GM12878 (cell line): ENCODE data around the gene OR13J1. TPM values are rescaled to one million over a fixed set of nuclear protein-coding genes. Genes with fewer than 3 reads are reported as not detected.

Experiments used
- ATAC-seq: fragments of 200-7000 bp; cut with Tn5 transposase; 3 replicates; pipeline ENCODE4 v1.9.1; 2020; ENCODE audit warnings: mild to moderate bottlenecking, moderate library complexity
- BruUV-seq: library from RNA; stranded (reverse); fragments of 400-500 nt; replicated peaks from 2 replicates; lab custom pipeline; 2021; lab: Mats Ljungman, UMichigan
- CTCF ChIA-PET: fragments of 300-600 bp; sonication (Branson Sonifier 250); formaldehyde crosslinking; extraction: SDS; loops from one replicate; lab custom pipeline; 2021; ENCODE audit warnings: inconsistent platforms; lab: Yijun Ruan, JAX
- POLR2A ChIA-PET: fragments of 350-600 bp; formaldehyde crosslinking; extraction: SDS; loops from one replicate; lab custom pipeline; 2021; ENCODE audit warnings: inconsistent platforms; lab: Charles Lee
- RAD21 ChIA-PET: fragments of 300-600 bp; sonication (Branson Sonifier 250); formaldehyde crosslinking; loops from one replicate; lab custom pipeline; 2023; ENCODE audit warnings: antibody characterized with exemption; ENCODE audit not compliant: unreplicated experiment; lab: Charles Lee
- SMC1A ChIA-PET: fragments of 300-600 bp; sonication (Branson Sonifier 250); formaldehyde crosslinking; loops from one replicate; lab custom pipeline; 2023; ENCODE audit not compliant: unreplicated experiment, uncharacterized antibody; lab: Charles Lee
- DNase-seq: peaks from one replicate; pipeline ENCODE4 v3.0.0-alpha.2; 2011; ENCODE audit warnings: low read depth, low spot score
- FAIRE-seq: peaks from 3 replicates; lab custom pipeline; 2011; peaks lifted over from hg19 to GRCh38; lab: Jason Lieb, UNC
- H2AFZ ChIP-seq: 2 replicates; pipeline ENCODE4 v1.6.0; 2011; ENCODE audit warnings: low read depth, low read length, control low read depth; ENCODE audit not compliant: control insufficient read depth
- H3K27ac ChIP-seq: 2 replicates; pipeline ENCODE4 v1.5.1; 2011; ENCODE audit warnings: control low read depth; ENCODE audit not compliant: control insufficient read depth, insufficient read depth
- H3K27me3 ChIP-seq, 2 experiments: replicated peaks in 1 of 2; 2 replicates each; pipeline versions ENCODE4 v1.6.0 to v1.6.1; 2011; ENCODE audit warnings: low read length in 1 of 2; ENCODE audit not compliant: control insufficient read depth in 2 of 2, insufficient read depth in 2 of 2
- H3K36me3 ChIP-seq, 2 experiments: 2 replicates each; pipeline ENCODE4 v1.5.1; 2011; ENCODE audit warnings: low read length in 1 of 2; ENCODE audit not compliant: control insufficient read depth in 2 of 2, insufficient read depth in 2 of 2
- H3K4me1 ChIP-seq: 2 replicates; pipeline ENCODE4 v1.6.1; 2011; ENCODE audit warnings: mild to moderate bottlenecking, low read length, moderate library complexity, mixed read lengths; ENCODE audit not compliant: control insufficient read depth, insufficient read depth
- H3K4me2 ChIP-seq: 2 replicates; pipeline ENCODE4 v1.6.0; 2011; ENCODE audit warnings: control low read depth; ENCODE audit not compliant: control insufficient read depth, insufficient read depth
- H3K4me3 ChIP-seq: fragments of 200-600 bp; sonication (generic); 2 replicates; pipeline ENCODE4 v1.5.1; 2016
- H3K79me2 ChIP-seq: 2 replicates; pipeline ENCODE4 v1.6.0; 2011; ENCODE audit warnings: low read length; ENCODE audit not compliant: control insufficient read depth, insufficient read depth
- H3K9ac ChIP-seq: 2 replicates; pipeline ENCODE4 v1.8.0; 2011; ENCODE audit warnings: low read length, control low read depth, mixed read lengths; ENCODE audit not compliant: control insufficient read depth, insufficient read depth
- H3K9me3 ChIP-seq: replicated peaks from 3 replicates; pipeline ENCODE4 v1.5.1; 2011; ENCODE audit warnings: mild to moderate bottlenecking, low read length; ENCODE audit not compliant: control insufficient read depth, insufficient read depth
- H4K20me1 ChIP-seq: 2 replicates; pipeline ENCODE4 v1.6.0; 2011; ENCODE audit not compliant: control insufficient read depth, insufficient read depth
- ATF7 ChIP-seq: fragments of 450-650 bp; IDR thresholded peaks from 2 replicates; pipeline ENCODE4 v1.6.1; 2016; ENCODE audit warnings: low read depth, mild to moderate bottlenecking
- BCL3 ChIP-seq: IDR thresholded peaks from 2 replicates; pipeline ENCODE4 v1.6.1; 2011; ENCODE audit warnings: borderline replicate concordance, low read depth, mild to moderate bottlenecking, moderate library complexity, low read length; ENCODE audit not compliant: insufficient read depth, poor library complexity, severe bottlenecking
- NR2F1 ChIP-seq: fragments of 450-650 bp; conservative IDR thresholded peaks from 2 replicates; pipeline ENCODE4 v1.6.1; 2017; ENCODE audit warnings: mild to moderate bottlenecking
- POU2F2 ChIP-seq: IDR thresholded peaks from 3 replicates; pipeline ENCODE4 v1.6.1; 2011; ENCODE audit warnings: low read depth, mild to moderate bottlenecking, low read length, borderline replicate concordance
- RFX5 ChIP-seq: IDR thresholded peaks from 2 replicates; pipeline ENCODE4 v1.6.1; 2011; ENCODE audit warnings: low read depth, low read length, improper control_type of control experiment
- WGBS: methylation state at CpG from one replicate; pipeline ENCODE4 v1.1.6; 2016; ENCODE audit warnings: low lambda C conversion rate; ENCODE audit not compliant: insufficient replicate concordance, insufficient coverage; ENCODE audit errors: missing lambda C conversion rate; 5-methylcytosine and 5-hydroxymethylcytosine counted together
- in situ Hi-C: fragments of 300-500 bp; cut with MboI; formaldehyde crosslinking; loops from 9 replicates; pipeline ENCODE4 v1.14.3; 2018; ENCODE audit warnings: mixed read lengths
- intact Hi-C: fragments of 100-400 bp; cut with micrococcal nuclease; formaldehyde crosslinking; loops from one replicate; pipeline ENCODE4 v1.14.2; 2022; ENCODE audit not compliant: unreplicated experiment
- polyA plus RNA-seq, 11 experiments: library from polyadenylated mRNA; depleted of rRNA in 4 of 11; unstranded in 6 of 11; stranded (reverse) in 5 of 11; fragments of >200 nt; fragmentation: Nextera tagmentation in 4 of 11; fragmentation: Illumina TruSeq in 1 of 11; extraction: Ambion mirVana in 4 of 11; extraction: Trizol in 1 of 11; gene quantifications; 1 replicate in 1 of 11; 2 replicates in 10 of 11; pipeline versions ENCODE4 v1.2.1 to v1.2.3, GENCODE V29; 2011 to 2016; ENCODE audit warnings: inconsistent platforms in 2 of 11, missing spikeins in 2 of 11, low read depth in 1 of 11
- total RNA-seq, 4 experiments: library from RNA; depleted of rRNA in 3 of 4; stranded (reverse); fragments of >200 nt in 3 of 4; fragmentation: Illumina TruSeq in 1 of 4; extraction: Trizol in 1 of 4; gene quantifications; 2 replicates each; pipeline versions ENCODE4 v1.2.1 to v1.2.3, GENCODE V29; 2013 to 2021

OR13J1 gene
- total and polyA plus RNA-seq, 10 of the 15 experiments (the other 5 are each of a cell fraction or from before 2014, with no cell fraction given) = not detected

GRCh38 chr9:35864695-35865255 is 5.4 kb downstream of the OR13J1 start (continued):
- TF ChIP-seq BCL3 (no peak), ATF7 (no peak), NR2F1 (no peak)

GRCh38 chr9:35863583-35863982 is 6.6 kb downstream of the OR13J1 start:
- in situ Hi-C loops (no loop called here), intact Hi-C loops (no loop called here)
- no peak for DNase-seq
- ATAC-seq = peak; percentile 46; the same call in 2 of the 3 replicates
- H3K4me3 ChIP-seq = no peak overlapping the region
- ChIA-PET POLR2A (no interaction called here), CTCF (interaction anchor here (1.4 to 12.7 kb wide), 5 partner anchors 11 to 73 kb away, joined by 5 to 92 read pairs (median 6); partner anchors contain the start of genes FAM221B and TMEM8B)
- H3K4me1 ChIP-seq = no peaks in the 10 kb centered on the region
- 49% methylated on average over 8 of the region's 8 CpGs for WGBS
- TF ChIP-seq POU2F2 = no peak
- peak; percentile 32; the same call in 1 of the 2 replicates for TF ChIP-seq RFX5
- TF ChIP-seq, all 136 proteins: peak for 1
- Histone ChIP-seq H3K36me3 (no peaks in the 10 kb centered on the region), H3K27me3 (no peaks in the 10 kb centered on the region), H3K79me2 (no peaks in the 10 kb centered on the region), H4K20me1 (no peaks in the 10 kb centered on the region), H3K4me2 (no peak overlapping the region), H3K27ac (no peak overlapping the region), H3K9ac (no peak overlapping the region), H2AFZ (no peak overlapping the region), H3K9me3 (no peaks in the 10 kb centered on the region)
- RAD21 ChIA-PET = interaction anchor here (1.1 kb wide), 1 partner anchor 37 kb away, joined by 3 read pairs; no protein-coding TSS in a partner anchor
- SMC1A ChIA-PET = interaction anchor here (0.6 to 2.6 kb wide), 6 partner anchors 9 to 39 kb away, joined by 3 to 11 read pairs (median 4); no protein-coding TSS in a partner anchor
- no TSS peak for BruUV-seq
- no peak for FAIRE-seq
